ENCODE measurements around the gene RANBP1. TPM values are rescaled to one million over a fixed set of nuclear protein-coding genes. Genes with fewer than 3 reads are reported as not detected.

RANBP1 gene
- total RNA-seq, 1 experiment from 2014 or later = 443 TPM

- DNase-seq (ENCODE audit: low spot score) = no peak
- CTCF ChIA-PET = interaction anchor here (1.0 kb wide), 1 partner anchor 15 kb away, joined by 3 read pairs; no protein-coding TSS in a partner anchor
- no peak overlapping the region for H3K4me3 Mint-ChIP-seq
Observed at GRCh38 chr22:20069331-20070042, 46.4 kb upstream of the RANBP1 start.

More at GRCh38 chr22:20069331-20070042, 46.4 kb upstream of the RANBP1 start:
- POLR2A ChIA-PET = no interaction called here
- no peak for ATAC-seq
- Mint-ChIP-seq H3K9me3 (no peaks in the 10 kb centered on the region), H3K36me3 (no peaks in the 10 kb centered on the region), H3K4me1 (no peaks in the 10 kb centered on the region), H3K27ac (no peak overlapping the region), H3K27me3 (ENCODE audit: low read depth) (peaks cover 15% of the 10 kb centered on the region)
- TF ChIP-seq JUN (CRISPR knock-in tag; IDR thresholded peaks at IDR 0.05) (no peak), FOXJ3 (CRISPR knock-in tag; IDR thresholded peaks at IDR 0.05; ENCODE audit: borderline replicate concordance) (no peak), OVOL2 (CRISPR knock-in tag; IDR thresholded peaks at IDR 0.05; ENCODE audit: borderline replicate concordance) (no peak), ZNF317 (CRISPR knock-in tag; IDR thresholded peaks at IDR 0.05; ENCODE audit: borderline replicate concordance, low read depth) (no peak), STAT6 (CRISPR knock-in tag; conservative IDR thresholded peaks at IDR 0.05; ENCODE audit: low read depth) (no peak), ZNF281 (CRISPR knock-in tag; IDR thresholded peaks at IDR 0.05) (no peak), ARID4B (CRISPR knock-in tag; IDR thresholded peaks at IDR 0.05; ENCODE audit: borderline replicate concordance) (no peak), RELA (CRISPR knock-in tag; IDR thresholded peaks at IDR 0.05; ENCODE audit: borderline replicate concordance) (no peak)
